Fibroblast of skin of abdomen (primary cell): ENCODE data around the gene SEC24C.
"Not testable (repeated sequence)": the region's sequence is repeated elsewhere in the genome, so short reads cannot be mapped to it uniquely, and the experiment has no call there.

Experiments used
- DNase-seq: peaks from one replicate; pipeline ENCODE4 v3.0.0-alpha.2; 2013

Gene SEC24C

GRCh38 chr10:73772281-73773151, 28.3 kb downstream of the SEC24C start:
- DNase-seq, result peak; percentile 82

- DNase-seq, result no peak
Observed at GRCh38 chr10:73773152-73773879, 29.1 kb downstream of the SEC24C start.

GRCh38 chr10:73774637-73775036, 30.5 kb downstream of the SEC24C start:
- peak; percentile 15 for DNase-seq

DNA sequence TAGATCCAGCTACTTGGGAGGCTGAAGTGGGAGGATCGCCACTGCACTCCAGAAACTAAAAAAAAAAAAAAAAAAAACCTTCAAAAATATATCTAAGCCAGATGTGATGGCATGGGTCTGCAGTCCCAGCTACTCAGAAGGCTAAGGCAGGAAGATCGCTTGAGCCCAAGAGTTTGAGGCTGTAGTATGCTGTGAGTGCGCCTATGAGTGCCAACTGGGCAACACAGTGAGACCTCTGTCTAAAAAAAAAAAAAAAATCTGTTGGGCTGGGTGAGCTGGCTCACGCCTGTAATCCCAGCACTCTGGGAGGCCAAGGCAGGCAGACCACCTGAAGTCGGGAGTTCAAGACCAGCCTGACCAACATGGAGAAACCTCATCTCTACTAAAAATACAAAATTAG, 34.8 kb downstream of the SEC24C start:
- DNase-seq, result no peak

DNA sequence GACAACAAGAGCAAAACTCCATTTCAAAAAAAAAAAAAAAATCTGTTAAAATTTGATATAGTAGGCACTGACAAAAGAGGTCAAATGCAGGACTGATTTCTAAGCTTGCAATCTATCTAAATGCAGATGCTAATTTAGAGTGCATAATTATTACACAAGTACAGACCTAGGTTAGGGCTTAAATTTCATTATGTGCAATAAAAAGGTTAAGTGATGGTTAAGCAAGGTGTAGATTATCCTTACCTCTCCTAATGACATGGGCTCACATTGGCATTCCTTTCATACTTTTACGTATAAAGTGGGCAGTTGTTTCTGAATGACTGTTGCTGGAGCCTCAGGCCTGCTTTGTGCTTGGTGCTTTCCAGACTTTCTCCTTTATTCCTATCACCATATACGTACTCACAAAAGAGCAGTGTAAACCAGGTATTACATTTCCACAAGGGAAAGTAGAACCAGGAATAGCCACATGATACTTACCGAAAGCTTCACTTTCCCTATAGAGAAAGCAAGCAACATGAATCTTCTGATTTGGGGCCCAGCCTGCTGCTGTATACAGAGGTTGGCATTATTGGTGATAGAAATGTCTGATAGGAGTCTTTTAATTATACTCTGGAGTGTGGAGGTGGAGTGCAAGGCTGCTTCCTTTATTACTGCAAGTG, 35.5 kb downstream of the SEC24C start:
- DNase-seq, result no peak

- no peak for DNase-seq
Observed at GRCh38 chr10:73780301-73780700, 36.1 kb downstream of the SEC24C start.

DNA sequence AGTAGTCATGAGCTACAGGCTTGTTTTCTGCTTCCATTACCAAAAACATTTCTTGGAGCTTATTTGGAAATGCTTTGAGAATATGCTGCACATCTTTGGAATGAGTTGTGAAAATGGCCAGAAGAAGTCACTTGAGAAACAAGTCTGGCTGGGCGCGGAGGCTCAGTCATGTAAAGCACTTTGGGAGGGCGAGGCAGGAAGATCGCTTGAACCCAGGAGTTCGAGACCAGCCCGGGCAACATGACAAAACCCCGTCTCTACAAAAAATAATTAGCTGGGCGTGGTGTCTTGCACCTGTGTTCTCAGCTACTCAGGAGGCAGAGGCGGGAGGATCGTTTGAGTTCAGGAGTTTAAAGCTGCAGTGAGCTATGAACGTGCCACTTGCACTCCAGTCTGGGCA, 36.8 kb downstream of the SEC24C start:
- no peak for DNase-seq

DNA sequence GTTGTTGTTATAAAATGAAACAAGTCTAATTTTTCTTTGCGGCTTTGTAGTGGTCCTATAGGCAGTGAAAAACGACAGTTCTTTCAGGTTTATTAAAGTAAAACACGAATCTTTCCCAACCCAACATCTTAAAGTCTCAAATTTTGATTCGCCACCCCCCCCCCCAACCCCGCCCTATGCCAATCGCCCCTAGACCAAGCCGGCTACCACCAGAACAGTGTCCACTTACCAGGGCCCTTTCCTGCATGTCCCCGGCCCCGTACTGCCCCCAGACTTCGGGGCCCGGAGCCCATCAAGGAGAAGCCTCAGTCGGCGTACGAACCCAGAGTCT, 37.3 kb downstream of the SEC24C start:
- no peak for DNase-seq

- DNase-seq, result peak; percentile 85
Observed at GRCh38 chr10:73781879-73782748, 37.9 kb downstream of the SEC24C start, which contains the start of gene CHCHD1. CHCHD1 (plus strand) TSS chr10:73782048; CDS start chr10:73782076, 28 bp downstream.

DNA sequence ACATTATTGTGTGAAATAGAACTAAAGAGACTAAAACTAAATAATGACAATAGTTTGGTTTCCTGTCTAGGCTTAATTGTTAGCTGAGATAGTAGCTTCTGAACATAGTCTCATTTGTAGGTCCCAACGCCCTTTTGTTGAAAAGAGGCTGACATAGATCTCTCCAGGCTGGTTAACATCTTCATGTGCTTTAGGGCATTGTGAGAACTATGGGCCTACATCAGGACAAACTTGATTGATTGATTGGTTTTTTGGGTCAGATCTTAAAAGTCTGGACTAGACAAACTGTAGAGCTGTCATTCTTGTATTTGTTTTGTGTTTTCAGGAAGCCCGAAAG, 38.5 kb downstream of the SEC24C start:
- DNase-seq, result no peak

GRCh38 chr10:73785211-73785720, 41.1 kb downstream of the SEC24C start, which contains the start of gene ZSWIM8:
ZSWIM8 (plus strand) TSS chr10:73785606; CDS start chr10:73785879, 273 bp downstream.
- DNase-seq, result peak; percentile 95

- peak; percentile 33 for DNase-seq
Observed at GRCh38 chr10:73785721-73786511, 41.7 kb downstream of the SEC24C start.

DNA sequence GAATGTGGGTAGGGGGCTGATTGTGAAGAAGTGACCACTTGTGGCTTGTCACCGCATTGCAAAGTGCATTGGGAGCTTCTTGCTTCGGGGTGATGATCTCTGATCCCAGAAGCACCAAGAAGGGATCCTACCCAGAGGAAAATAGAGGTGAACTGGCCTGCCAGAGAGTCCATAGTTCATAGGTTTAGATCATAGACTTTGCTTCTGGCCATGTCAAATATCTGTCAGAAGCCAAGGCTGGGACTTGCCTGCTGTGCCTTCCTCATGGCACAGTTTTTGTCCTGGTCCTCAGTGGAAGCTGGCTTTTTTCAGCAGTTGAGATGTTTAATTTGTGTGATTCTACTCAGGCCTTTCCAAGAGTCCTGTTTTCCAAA, 42.3 kb downstream of the SEC24C start:
- DNase-seq, result no peak

DNA sequence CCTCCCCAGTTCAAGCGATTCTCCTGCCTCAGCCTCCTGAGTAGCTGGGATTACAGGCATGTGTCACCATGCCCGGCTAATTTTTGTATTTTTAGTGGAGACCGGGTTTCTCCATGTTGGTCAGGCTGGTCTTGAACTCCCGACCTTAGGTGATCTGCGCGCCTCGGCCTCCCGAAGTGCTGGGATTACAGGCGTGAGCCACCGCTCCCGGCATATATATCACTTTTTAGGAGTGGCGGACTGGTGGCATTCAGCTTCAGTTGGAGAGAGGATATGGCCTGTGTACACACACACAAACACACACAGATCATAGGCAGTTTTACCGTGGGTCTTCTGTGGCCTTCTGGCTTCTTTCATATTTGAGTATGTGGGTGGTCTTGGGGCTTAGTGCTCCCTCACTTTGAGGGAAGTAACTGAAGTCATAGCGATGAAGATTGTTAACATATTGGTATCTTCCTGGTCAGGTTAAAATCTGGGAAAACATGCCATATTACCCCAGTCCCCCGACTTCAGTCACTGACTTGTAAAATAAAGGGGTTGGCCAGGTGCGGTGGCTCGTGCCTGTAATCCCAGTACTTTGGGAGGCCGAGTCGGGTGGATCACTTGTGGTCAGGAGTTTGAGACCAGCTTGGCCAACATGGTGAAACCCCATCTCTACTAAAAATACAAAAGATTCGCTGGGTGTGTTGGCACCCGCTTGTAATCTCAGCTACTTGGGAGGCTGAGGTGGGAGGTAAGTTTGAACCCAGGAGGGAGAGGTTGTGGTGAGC, 43.0 kb downstream of the SEC24C start:
- not testable (repeated sequence) for DNase-seq

- DNase-seq, result no peak
Observed at GRCh38 chr10:73788864-73789658, 44.9 kb downstream of the SEC24C start.

- no peak for DNase-seq
Observed at GRCh38 chr10:73789659-73790055, 45.5 kb downstream of the SEC24C start.

GRCh38 chr10:73790886-73791625, 46.9 kb downstream of the SEC24C start:
- no peak for DNase-seq

GRCh38 chr10:73791871-73792400, 47.8 kb downstream of the SEC24C start:
- DNase-seq, result no peak

DNA sequence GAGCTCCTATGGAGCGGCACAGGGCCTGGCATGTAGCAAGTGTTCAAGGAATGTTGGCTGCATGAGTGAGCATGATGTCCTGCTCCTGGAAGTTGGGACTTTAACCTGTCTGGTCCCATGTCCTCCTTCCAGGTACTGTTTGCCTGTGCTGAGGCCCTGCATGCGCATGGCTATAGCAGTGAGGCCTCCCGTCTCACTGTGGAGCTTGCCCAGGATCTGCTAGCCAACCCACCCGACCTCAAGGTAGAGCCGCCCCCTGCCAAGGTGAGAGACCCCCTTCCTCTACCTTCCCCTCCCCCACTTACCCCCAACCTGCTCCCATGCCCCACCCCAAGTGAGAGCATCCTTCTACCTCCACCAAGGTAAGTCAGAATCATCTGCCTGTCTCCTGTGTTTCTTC, 49.3 kb downstream of the SEC24C start:
- DNase-seq, result no peak
